ENCODE results near the gene TTYH1.

TTYH1 gene

GRCh38 chr19:54422136-54422535 is 6.9 kb downstream of the TTYH1 start:
- no peak for DNase-seq (ENCODE audit: low read depth in 2 of 2, low spot score in 1 of 2)

DNA sequence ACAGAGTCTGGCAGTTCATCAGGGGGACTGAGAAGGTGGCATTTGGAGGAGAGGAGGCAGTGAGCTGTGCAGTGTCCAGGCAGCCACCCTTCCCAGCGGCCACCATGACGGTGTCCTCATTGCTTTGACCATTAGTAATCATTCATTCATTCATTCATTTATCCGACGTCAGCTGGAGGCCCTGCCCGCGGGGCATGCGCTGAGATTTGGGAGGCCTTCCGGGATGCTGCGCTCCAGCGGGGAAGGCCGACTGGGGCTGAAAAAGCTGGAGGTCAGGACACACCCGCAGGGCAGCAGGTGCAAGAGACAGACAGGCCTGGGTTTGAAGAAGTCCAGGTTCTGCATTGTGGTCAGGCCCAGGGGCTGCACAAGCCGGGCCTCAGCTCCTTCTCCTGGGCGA is 8.9 kb downstream of the TTYH1 start:
- DNase-seq (ENCODE audit: low read depth in 2 of 2, low spot score in 1 of 2) = no peak

GRCh38 chr19:54424660-54425381 is 9.6 kb downstream of the TTYH1 start:
- DNase-seq (ENCODE audit: low read depth in 2 of 2, low spot score in 1 of 2) = no peak

DNA sequence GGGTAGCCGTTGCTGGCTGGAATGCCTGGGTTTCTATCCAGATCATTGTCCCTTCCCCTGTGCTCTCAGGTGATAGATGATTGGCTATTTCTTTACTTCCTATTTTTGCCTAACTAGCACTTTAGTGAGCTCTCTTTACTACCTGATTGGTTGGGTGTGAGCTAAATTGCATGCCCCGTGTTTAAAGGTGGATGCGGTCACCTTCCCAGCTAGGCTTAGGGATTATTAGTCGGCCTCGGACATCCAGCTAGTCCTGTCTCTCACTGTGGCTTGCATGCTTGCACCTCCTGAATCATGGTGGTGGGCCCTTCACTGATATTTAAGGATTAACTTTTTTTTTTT is 10.1 kb downstream of the TTYH1 start:
- no peak for DNase-seq (ENCODE audit: low read depth in 2 of 2, low spot score in 1 of 2)

DNA sequence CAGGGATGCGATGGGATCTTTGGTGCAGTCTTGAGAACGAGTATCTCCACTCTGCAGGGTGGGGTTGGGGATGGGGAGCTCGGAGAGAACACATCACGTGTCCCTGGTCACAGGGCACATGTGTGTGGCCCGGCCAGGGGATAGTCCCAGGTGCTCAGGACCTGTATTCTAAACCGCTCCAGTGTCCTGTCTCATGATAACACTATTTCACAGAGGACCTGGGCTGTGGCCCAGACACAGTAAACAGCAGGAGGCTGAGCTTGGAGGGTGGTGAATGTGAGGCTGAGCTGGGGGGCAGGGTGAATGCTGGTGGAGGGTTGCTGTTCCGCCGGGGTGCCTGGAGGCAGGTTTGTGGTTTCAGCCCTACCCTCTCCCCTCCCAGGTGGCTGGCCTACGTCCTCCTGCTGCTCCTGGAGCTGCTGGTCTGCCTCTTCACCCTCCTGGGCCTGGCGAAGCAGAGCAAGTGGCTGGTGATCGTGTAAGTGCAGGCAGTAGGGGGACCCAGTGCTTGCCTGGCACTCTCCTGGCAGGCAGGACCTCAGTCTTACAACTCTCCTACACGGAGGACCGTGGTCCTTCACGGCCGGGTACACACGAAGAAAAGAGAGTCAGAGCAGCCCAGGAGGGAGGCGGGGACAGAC is 11.1 kb downstream of the TTYH1 start:
- DNase-seq (ENCODE audit: low read depth in 2 of 2, low spot score in 1 of 2) = no peak

DNA sequence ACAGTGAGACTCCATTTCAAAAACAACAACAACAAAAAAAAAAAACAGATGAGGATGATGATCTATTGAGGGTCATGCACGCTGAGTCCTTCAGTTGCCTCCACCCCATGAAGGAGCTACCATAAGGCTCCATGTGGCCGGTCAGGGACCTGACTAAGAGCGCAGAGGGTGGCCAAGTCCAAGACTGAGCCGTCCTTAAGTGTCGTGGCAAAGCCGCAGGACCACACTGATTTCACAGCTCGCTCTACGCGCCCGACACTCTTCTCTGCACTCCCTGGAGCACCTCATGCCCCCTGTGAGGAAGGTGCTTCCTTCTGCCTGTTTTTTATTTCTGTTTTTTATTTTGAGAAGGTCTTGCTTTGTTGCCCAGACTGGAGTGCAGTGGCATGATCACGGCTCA is 12.3 kb downstream of the TTYH1 start:
- DNase-seq (ENCODE audit: low read depth in 2 of 2, low spot score in 1 of 2) = no peak

DNA sequence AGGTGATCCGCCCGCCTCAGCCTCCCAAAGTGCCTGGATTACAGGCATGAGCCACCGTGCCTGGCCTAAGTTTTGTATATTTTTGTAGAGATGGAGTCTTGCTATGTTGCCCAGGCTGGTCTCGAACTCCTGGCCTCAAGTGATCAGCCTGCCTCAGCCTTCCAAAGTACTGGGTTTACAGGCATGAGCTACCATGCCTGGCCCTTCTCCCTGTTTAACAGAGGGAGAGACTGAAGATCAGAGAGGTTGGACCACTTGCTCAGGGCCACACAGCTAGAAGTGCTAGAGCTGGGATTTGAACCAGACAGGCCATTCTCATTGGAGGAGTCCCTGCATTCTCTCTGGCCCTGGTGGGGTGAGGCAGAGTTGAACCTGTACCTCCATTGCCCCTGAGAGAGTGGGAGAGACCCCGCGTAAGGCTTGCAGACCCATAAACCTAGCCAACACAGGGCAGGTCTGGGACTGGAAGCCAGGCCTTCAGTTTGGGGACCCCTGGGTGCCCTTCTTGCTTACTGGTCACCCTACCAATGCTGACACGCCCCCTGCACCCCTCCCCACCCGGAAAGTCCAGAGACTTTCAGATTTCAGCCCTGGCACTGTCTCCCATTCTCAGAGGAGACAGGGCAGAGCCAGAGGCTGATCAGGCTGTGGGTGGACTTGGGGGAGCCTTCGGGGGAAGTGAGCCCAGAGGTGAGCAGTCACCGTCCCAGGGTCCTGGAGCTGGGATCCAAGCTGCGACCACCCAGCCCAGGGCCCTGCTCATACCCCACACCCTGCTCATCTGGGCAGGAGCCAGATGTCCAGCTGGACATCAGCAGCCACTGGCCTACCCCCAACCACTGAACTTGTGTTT is 13.3 kb downstream of the TTYH1 start:
- no peak for DNase-seq (ENCODE audit: low read depth in 2 of 2, low spot score in 1 of 2)

GRCh38 chr19:54429176-54429495 is 13.9 kb downstream of the TTYH1 start:
- no peak for DNase-seq (ENCODE audit: low read depth in 2 of 2, low spot score in 1 of 2)

GRCh38 chr19:54429545-54430227 is 14.4 kb downstream of the TTYH1 start:
- DNase-seq (ENCODE audit: low read depth in 2 of 2, low spot score in 1 of 2) = no peak

GRCh38 chr19:54430306-54431254 is 15.3 kb downstream of the TTYH1 start:
- DNase-seq (ENCODE audit: low read depth in 2 of 2, low spot score in 1 of 2) = peak in 1 of 2 donors; percentile 8

GRCh38 chr19:54431255-54431838 is 16.1 kb downstream of the TTYH1 start:
- DNase-seq (ENCODE audit: low read depth in 2 of 2, low spot score in 1 of 2) = no peak

GRCh38 chr19:54432144-54432738 is 17.0 kb downstream of the TTYH1 start:
- DNase-seq (ENCODE audit: low read depth in 2 of 2, low spot score in 1 of 2) = no peak

DNA sequence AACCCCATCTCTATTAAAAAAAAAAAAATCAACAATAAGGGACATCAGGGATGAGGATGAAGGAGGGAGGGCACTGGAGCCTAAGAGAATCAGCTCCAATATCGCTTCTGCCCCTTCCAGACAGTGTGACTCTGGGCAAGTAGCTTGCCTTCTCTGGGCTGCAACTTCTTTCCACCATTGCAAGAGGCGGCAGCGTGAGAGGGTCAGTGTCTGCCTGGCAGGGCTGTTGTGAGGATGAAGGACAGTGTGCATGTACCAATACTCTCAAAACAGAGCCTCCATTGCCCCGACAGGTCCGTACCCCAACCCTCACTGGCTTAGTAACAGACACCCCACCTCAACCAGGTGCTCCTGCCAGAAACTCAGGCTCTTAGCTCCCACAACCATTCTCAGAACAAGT is 18.4 kb downstream of the TTYH1 start:
- no peak for DNase-seq (ENCODE audit: low read depth in 2 of 2, low spot score in 1 of 2)

GRCh38 chr19:54434112-54434872 is 19.0 kb downstream of the TTYH1 start:
- no peak for DNase-seq (ENCODE audit: low read depth in 2 of 2, low spot score in 1 of 2)

DNA sequence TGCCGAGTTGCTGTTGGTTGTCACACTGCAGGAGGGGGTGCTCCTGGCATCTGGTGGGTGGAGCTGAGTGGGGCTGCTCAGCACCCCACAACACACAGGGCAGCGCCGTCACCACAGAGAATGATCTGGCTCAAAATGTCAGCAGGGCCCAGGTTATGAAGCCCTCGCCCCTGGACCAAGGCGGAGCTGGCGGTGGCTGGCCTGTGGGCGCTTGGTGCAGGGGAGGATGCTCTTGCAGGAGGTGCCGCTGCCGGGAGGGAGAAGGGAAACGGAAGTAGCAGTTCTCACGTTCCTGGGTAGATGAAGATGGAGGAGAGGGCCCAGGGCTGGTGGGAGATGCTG is 19.6 kb downstream of the TTYH1 start:
- no peak for DNase-seq (ENCODE audit: low read depth in 2 of 2, low spot score in 1 of 2)

- DNase-seq (ENCODE audit: low read depth in 2 of 2, low spot score in 1 of 2) = no peak
Observed at GRCh38 chr19:54435551-54436016, 20.3 kb downstream of the TTYH1 start.

- DNase-seq (ENCODE audit: low read depth in 2 of 2, low spot score in 1 of 2) = no peak
Observed at GRCh38 chr19:54436031-54436523, 20.8 kb downstream of the TTYH1 start.

GRCh38 chr19:54436628-54437252 is 21.5 kb downstream of the TTYH1 start:
- DNase-seq (ENCODE audit: low read depth in 2 of 2, low spot score in 1 of 2) = no peak
